Breast epithelium (tissue), 4 donors: Measurements from ENCODE around the gene DOP1A. TPM values are rescaled to one million over a fixed set of nuclear protein-coding genes. Genes with fewer than 3 reads are reported as not detected.

ENCODE experiments used
- DNase-seq, 2 donors: peaks; one replicate each; pipeline ENCODE4 v3.0.0-alpha.2; 2019; ENCODE audit warnings: low spot score in 2 of 2
- H3K27ac ChIP-seq, 2 donors: fragments of 200-600 bp; sonication (generic) in 1 of 2; one replicate each; pipeline ENCODE4 v1.5.1; 2016 to 2019; ENCODE audit warnings: mild to moderate bottlenecking in 1 of 2
- H3K27me3 ChIP-seq, 2 donors: fragments of 200-600 bp; sonication (generic) in 1 of 2; one replicate each; pipeline versions ENCODE4 v1.5.1 to v1.6.0; 2017 to 2019; ENCODE audit warnings: control low read depth in 1 of 2, mild to moderate bottlenecking in 1 of 2
- H3K36me3 ChIP-seq: fragments of 200-600 bp; one replicate; pipeline ENCODE4 v1.5.1; 2019
- H3K4me1 ChIP-seq, 2 donors: fragments of 200-600 bp; sonication (generic); one replicate each; pipeline ENCODE4 v1.5.1; 2016 to 2019; ENCODE audit warnings: control low read depth in 1 of 2
- H3K4me3 ChIP-seq, 3 donors: fragments of 200-600 bp; sonication (generic); 1 replicate in 2 of 3; 2 replicates in 1 of 3; pipeline ENCODE4 v1.5.1; 2016 to 2019; ENCODE audit warnings: mild to moderate bottlenecking in 3 of 3, moderate library complexity in 2 of 3
- H3K9me3 ChIP-seq, 2 donors: fragments of 200-600 bp; sonication (generic) in 1 of 2; one replicate each; pipeline ENCODE4 v1.5.1; 2016 to 2019; ENCODE audit warnings: control low read depth in 1 of 2
- CTCF ChIP-seq, 3 donors: fragments of 450-650 bp; IDR thresholded peaks; one replicate each; pipeline ENCODE4 v1.5.1; 2016 to 2017; ENCODE audit warnings: antibody characterized with exemption in 3 of 3, mild to moderate bottlenecking in 3 of 3, moderate library complexity in 3 of 3
- POLR2A ChIP-seq: fragments of 450-650 bp; IDR thresholded peaks from one replicate; pipeline ENCODE4 v1.6.1; 2016; ENCODE audit warnings: antibody characterized with exemption, mild to moderate bottlenecking, moderate library complexity
- POLR2AphosphoS5 ChIP-seq, 3 donors: sonication (generic); formaldehyde crosslinking; IDR thresholded peaks; one replicate each; pipeline ENCODE4 v1.6.1; 2017; ENCODE audit warnings: antibody characterized with exemption in 3 of 3
- intact Hi-C: fragments of 100-400 bp; cut with DNase I; formaldehyde crosslinking; loops from one replicate; pipeline ENCODE4 v1.15.1; 2023; ENCODE audit warnings: low total_unique reads
- total RNA-seq, 3 donors: library from RNA; depleted of rRNA; stranded (reverse); fragments of >200 nt; gene quantifications; one replicate each; pipeline ENCODE4 v1.1.0, GENCODE V29; 2016

DOP1A gene
- total RNA-seq, 3 donors from 2014 or later: 27.5 to 93.2 (median 56.4) TPM

GRCh38 chr6:83138118-83138722 is 70.7 kb downstream of the DOP1A start:
- Histone ChIP-seq H3K4me1 (no peaks in the 10 kb centered on the region), H3K9me3 (no peaks in the 10 kb centered on the region), H3K4me3 (no peak overlapping the region), H3K27me3 (no peaks in the 10 kb centered on the region), H3K27ac (no peak overlapping the region), H3K36me3 (peaks cover 4% of the 10 kb centered on the region)
- intact Hi-C loops: no loop called here
- TF ChIP-seq CTCF (IDR thresholded peaks at IDR 0.05) (no peak), POLR2A (no peak), POLR2AphosphoS5 (IDR thresholded peaks at IDR 0.05) (no peak)
- no peak for DNase-seq

GRCh38 chr6:83138758-83139157 is 71.3 kb downstream of the DOP1A start:
- H3K27me3 ChIP-seq: no peaks in the 10 kb centered on the region
- H3K9me3 ChIP-seq: no peaks in the 10 kb centered on the region
- DNase-seq: no peak
- peaks cover 2% of the 10 kb centered on the region for H3K36me3 ChIP-seq
- H3K27ac ChIP-seq: no peak overlapping the region
- no peak overlapping the region for H3K4me3 ChIP-seq
- intact Hi-C loops: no loop called here
- no peak for TF ChIP-seq POLR2AphosphoS5 (IDR thresholded peaks at IDR 0.05)
- no peak for TF ChIP-seq POLR2A
- no peak for TF ChIP-seq CTCF (IDR thresholded peaks at IDR 0.05)
- H3K4me1 ChIP-seq: no peaks in the 10 kb centered on the region

- no peaks in the 10 kb centered on the region for H3K4me1 ChIP-seq
- no peak for DNase-seq
- intact Hi-C loops: no loop called here
- no peak for TF ChIP-seq POLR2AphosphoS5 (IDR thresholded peaks at IDR 0.05)
- TF ChIP-seq POLR2A: no peak
- no peak for TF ChIP-seq CTCF (IDR thresholded peaks at IDR 0.05)
- no peaks in the 10 kb centered on the region for H3K27me3 ChIP-seq
- no peak overlapping the region for H3K27ac ChIP-seq
- H3K36me3 ChIP-seq: peaks cover 5% of the 10 kb centered on the region
- H3K4me3 ChIP-seq: no peak overlapping the region
- no peaks in the 10 kb centered on the region for H3K9me3 ChIP-seq
Observed at GRCh38 chr6:83151114-83151513, 83.6 kb downstream of the DOP1A start.

GRCh38 chr6:83152913-83153312 is 85.4 kb downstream of the DOP1A start:
- no peaks in the 10 kb centered on the region for H3K27me3 ChIP-seq
- no peaks in the 10 kb centered on the region for H3K4me1 ChIP-seq
- intact Hi-C loops: no loop called here
- no peak overlapping the region for H3K27ac ChIP-seq
- H3K9me3 ChIP-seq: no peaks in the 10 kb centered on the region
- peaks cover 10% of the 10 kb centered on the region for H3K36me3 ChIP-seq
- DNase-seq: no peak
- no peak overlapping the region for H3K4me3 ChIP-seq
- TF ChIP-seq POLR2A (no peak), POLR2AphosphoS5 (IDR thresholded peaks at IDR 0.05) (no peak), CTCF (IDR thresholded peaks at IDR 0.05) (no peak)

GRCh38 chr6:83153883-83154521 is 86.5 kb downstream of the DOP1A start:
- peaks cover 9% of the 10 kb centered on the region for H3K36me3 ChIP-seq
- no peaks in the 10 kb centered on the region for H3K4me1 ChIP-seq
- H3K27me3 ChIP-seq: no peaks in the 10 kb centered on the region
- intact Hi-C loops: no loop called here
- no peak for DNase-seq
- H3K27ac ChIP-seq: no peak overlapping the region
- H3K9me3 ChIP-seq: no peaks in the 10 kb centered on the region
- TF ChIP-seq POLR2AphosphoS5 (IDR thresholded peaks at IDR 0.05): no peak
- TF ChIP-seq POLR2A: no peak
- TF ChIP-seq CTCF (IDR thresholded peaks at IDR 0.05): no peak
- H3K4me3 ChIP-seq: no peak overlapping the region
